IMR-90 (cell line): ENCODE measurements around the gene GRM5. TPM values are rescaled to one million over a fixed set of nuclear protein-coding genes. Genes with fewer than 3 reads are reported as not detected.
"Not testable (repeated sequence)": the region's sequence is repeated elsewhere in the genome, so short reads cannot be mapped to it uniquely, and the experiment has no call there.

Experiments used
- ATAC-seq: fragments of 200-7000 bp; cut with Tn5 transposase; 2 replicates; pipeline ENCODE4 v1.9.1; 2020; ENCODE audit warnings: low read depth, mild to moderate bottlenecking, moderate library complexity
- BruUV-seq: library from RNA; stranded (reverse); fragments of 400-500 nt; replicated peaks from 2 replicates; lab custom pipeline; 2021; lab: Mats Ljungman, UMichigan
- CTCF ChIA-PET: fragments of 300-600 bp; formaldehyde crosslinking; extraction: SDS; loops from one replicate; lab custom pipeline; 2021; ENCODE audit warnings: antibody characterized with exemption; lab: Yijun Ruan, JAX
- POLR2A ChIA-PET: fragments of 300-600 bp; sonication (Branson Sonifier 250); formaldehyde crosslinking; loops from one replicate; lab custom pipeline; 2022; ENCODE audit warnings: antibody characterized with exemption; ENCODE audit not compliant: unreplicated experiment; lab: Charles Lee
- DNase-seq: peaks from one replicate; pipeline ENCODE4 v3.0.0; 2013
- H2AFZ ChIP-seq: replicated peaks from 2 replicates; pipeline ENCODE3; 2013; ENCODE audit warnings: low read length, mild to moderate bottlenecking; ENCODE audit not compliant: poor library complexity
- H2AK5ac ChIP-seq: 2 replicates; pipeline ENCODE4 v1.6.1; 2013; ENCODE audit warnings: low read depth, low read length, inconsistent platforms
- H2AK9ac ChIP-seq: replicated peaks from 2 replicates; pipeline ENCODE3; 2013; ENCODE audit warnings: mild to moderate bottlenecking, low read depth, low read length, moderate library complexity; ENCODE audit not compliant: poor library complexity
- H2BK120ac ChIP-seq: 2 replicates; pipeline ENCODE4 v1.6.1; 2013; ENCODE audit warnings: low read depth, low read length, inconsistent platforms
- H2BK15ac ChIP-seq: 3 replicates; pipeline ENCODE4 v1.6.1; 2013; ENCODE audit warnings: low read depth, low read length, inconsistent platforms
- H2BK20ac ChIP-seq: 2 replicates; pipeline ENCODE4 v1.6.1; 2013; ENCODE audit warnings: low read depth, mild to moderate bottlenecking, inconsistent platforms, low read length, moderate library complexity
- H2BK5ac ChIP-seq: 2 replicates; pipeline ENCODE4 v1.6.1; 2013; ENCODE audit warnings: mild to moderate bottlenecking, low read depth, low read length, inconsistent platforms; ENCODE audit not compliant: poor library complexity, severe bottlenecking
- H3K14ac ChIP-seq: replicated peaks from 2 replicates; pipeline ENCODE4 v1.6.1; 2013; ENCODE audit warnings: low read depth, low read length, inconsistent platforms
- H3K18ac ChIP-seq: 2 replicates; pipeline ENCODE4 v1.6.1; 2013; ENCODE audit warnings: low read depth, low read length, control low read depth
- H3K23ac ChIP-seq: 2 replicates; pipeline ENCODE4 v1.6.1; 2013; ENCODE audit warnings: low read depth, low read length, inconsistent platforms
- H3K27ac ChIP-seq: 2 replicates; pipeline ENCODE4 v1.5.1; 2013; ENCODE audit warnings: mild to moderate bottlenecking, control low read depth, low read length; ENCODE audit not compliant: insufficient read depth
- H3K27me3 ChIP-seq: 2 replicates; pipeline ENCODE4 v1.6.1; 2013; ENCODE audit warnings: low read length; ENCODE audit not compliant: control insufficient read depth, insufficient read depth
- H3K36me3 ChIP-seq: 2 replicates; pipeline ENCODE4 v1.6.1; 2013; ENCODE audit warnings: low read length, mixed read lengths; ENCODE audit not compliant: control insufficient read depth, insufficient read depth
- H3K4ac ChIP-seq: 2 replicates; pipeline ENCODE4 v1.6.1; 2013; ENCODE audit warnings: low read depth, low read length, inconsistent platforms
- H3K4me1 ChIP-seq: 2 replicates; pipeline ENCODE4 v1.6.1; 2013; ENCODE audit warnings: low read length, mixed read lengths; ENCODE audit not compliant: control insufficient read depth, insufficient read depth
- H3K4me2 ChIP-seq: 2 replicates; pipeline ENCODE4 v1.6.1; 2013; ENCODE audit warnings: low read depth, mild to moderate bottlenecking, control low read depth, low read length, moderate library complexity
- H3K4me3 ChIP-seq: 2 replicates; pipeline ENCODE4 v1.5.1; 2013; ENCODE audit warnings: low read depth, mild to moderate bottlenecking, control low read depth, low read length, moderate library complexity; ENCODE audit not compliant: insufficient read depth
- H3K56ac ChIP-seq: 2 replicates; pipeline ENCODE4 v1.6.1; 2013; ENCODE audit warnings: low read length, inconsistent platforms; ENCODE audit not compliant: insufficient read depth; ENCODE audit errors: extremely low read depth
- H3K79me1 ChIP-seq, 2 experiments: 2 replicates each; pipeline ENCODE4 v1.6.1; 2013; ENCODE audit warnings: low read length in 2 of 2, inconsistent platforms in 1 of 2, low read depth in 1 of 2
- H3K9ac ChIP-seq: 2 replicates; pipeline ENCODE4 v1.6.1; 2013; ENCODE audit warnings: low read depth, low read length, control low read depth
- H3K9me1 ChIP-seq: 2 replicates; pipeline ENCODE4 v1.6.1; 2013; ENCODE audit warnings: low read length, inconsistent platforms; ENCODE audit not compliant: insufficient read depth
- H3K9me3 ChIP-seq: 2 replicates; pipeline ENCODE4 v1.6.1; 2013; ENCODE audit warnings: low read length; ENCODE audit not compliant: control insufficient read depth, insufficient read depth
- H4K20me1 ChIP-seq: 2 replicates; pipeline ENCODE4 v1.6.1; 2013; ENCODE audit warnings: low read length, inconsistent platforms; ENCODE audit not compliant: insufficient read depth
- H4K5ac ChIP-seq: 2 replicates; pipeline ENCODE4 v1.6.1; 2013; ENCODE audit warnings: mild to moderate bottlenecking, low read depth, low read length, control low read depth
- H4K8ac ChIP-seq, 2 experiments: 2 replicates each; pipeline ENCODE4 v1.6.1; 2013; ENCODE audit warnings: low read depth in 2 of 2, low read length in 2 of 2, control low read depth in 1 of 2, inconsistent platforms in 1 of 2
- H4K91ac ChIP-seq: 2 replicates; pipeline ENCODE4 v1.6.1; 2013; ENCODE audit warnings: low read depth, low read length, inconsistent platforms; ENCODE audit not compliant: insufficient read depth
- WGBS, 2 experiments: methylation state at CpG; one replicate each; pipeline versions ENCODE4 v1.1.5 to v1.1.7; 2013; ENCODE audit warnings: missing lambda C conversion rate in 2 of 2; ENCODE audit not compliant: insufficient read length in 1 of 2; ENCODE audit errors: extremely low coverage in 2 of 2; 5-methylcytosine and 5-hydroxymethylcytosine counted together
- dilution Hi-C: fragments of 300-500 bp; cut with HindIII; formaldehyde crosslinking; loops from one replicate; pipeline ENCODE4 v1.14.3; 2018; ENCODE audit warnings: low sequenced_read_pairs; ENCODE audit not compliant: unreplicated experiment
- in situ Hi-C: fragments of 300-500 bp; cut with MboI; formaldehyde crosslinking; loops from 3 replicates; pipeline ENCODE4 v1.14.3; 2019; ENCODE audit warnings: low sequenced_read_pairs, inconsistent platforms, mixed read lengths
- intact Hi-C: fragments of 100-400 bp; cut with micrococcal nuclease; formaldehyde crosslinking; loops from 2 replicates; pipeline ENCODE4 v1.10.0; 2022
- polyA plus RNA-seq, 3 experiments: library from polyadenylated mRNA; depleted of rRNA; stranded (reverse); fragments of >200 nt; gene quantifications; 2 replicates each; pipeline ENCODE4 v1.2.3, GENCODE V29; 2012; ENCODE audit warnings: low replicate concordance in 1 of 3
- total RNA-seq: library from RNA; depleted of rRNA; stranded (reverse); fragments of >200 nt; gene quantifications from 2 replicates; pipeline ENCODE4 v1.2.3, GENCODE V29; 2012

The GRM5 gene
- total and polyA plus RNA-seq, 2 of the 4 experiments (the other 2 are of a cell fraction): under 0.01 TPM

GRCh38 chr11:88929665-88930064 lies 136.1 kb downstream of the GRM5 start:
- H2AFZ ChIP-seq, H3K14ac ChIP-seq, H3K9me3 ChIP-seq, H4K91ac ChIP-seq, CTCF ChIA-PET, H4K20me1 ChIP-seq, H3K4ac ChIP-seq, H2BK15ac ChIP-seq, H3K27me3 ChIP-seq, H3K36me3 ChIP-seq, H3K4me1 ChIP-seq, intact Hi-C loops, H2BK5ac ChIP-seq, H3K4me3 ChIP-seq, H3K56ac ChIP-seq, H3K18ac ChIP-seq, H2AK5ac ChIP-seq, POLR2A ChIA-PET, H2BK120ac ChIP-seq, H2AK9ac ChIP-seq, H2BK20ac ChIP-seq, H3K9ac ChIP-seq, H4K5ac ChIP-seq, ATAC-seq, in situ Hi-C loops, H4K8ac ChIP-seq, BruUV-seq, H3K9me1 ChIP-seq, H3K27ac ChIP-seq, dilution Hi-C loops, H3K23ac ChIP-seq, H3K4me2 ChIP-seq, H3K79me1 ChIP-seq: not testable (repeated sequence)
- WGBS, 2 experiments: no CpG with 5 or more reads among the region's 1 CpG
- peak; percentile 11 for DNase-seq

GRCh38 chr11:88917065-88917464 lies 148.7 kb downstream of the GRM5 start:
- H2AFZ ChIP-seq, H2AK9ac ChIP-seq, H4K91ac ChIP-seq, H3K36me3 ChIP-seq, H3K9me1 ChIP-seq, H3K4me1 ChIP-seq, POLR2A ChIA-PET, H4K8ac ChIP-seq, dilution Hi-C loops, CTCF ChIA-PET, H2AK5ac ChIP-seq, H3K9ac ChIP-seq, H3K4me2 ChIP-seq, H3K27me3 ChIP-seq, H4K5ac ChIP-seq, ATAC-seq, H4K20me1 ChIP-seq, BruUV-seq, H2BK5ac ChIP-seq, H2BK20ac ChIP-seq, H3K9me3 ChIP-seq, H2BK15ac ChIP-seq, H3K4me3 ChIP-seq, H3K79me1 ChIP-seq, H3K23ac ChIP-seq, H3K27ac ChIP-seq, H3K56ac ChIP-seq, H2BK120ac ChIP-seq, H3K18ac ChIP-seq, H3K4ac ChIP-seq, DNase-seq, intact Hi-C loops, in situ Hi-C loops, H3K14ac ChIP-seq: not testable (repeated sequence)
- no CpG with 5 or more reads among the region's 1 CpG for WGBS, 2 experiments
